Liver (tissue), 3 donors: ENCODE data around the gene ACTN4.

ENCODE experiments used
- CTCF ChIP-seq: fragments of 150-350 bp; IDR thresholded peaks from 2 replicates; pipeline ENCODE4 v1.5.1; 2017; ENCODE audit warnings: improper control_type of control experiment, low read depth, low read length; ENCODE audit not compliant: missing input control
- GABPA ChIP-seq, 2 donors: IDR thresholded peaks in 1 of 2; conservative IDR thresholded peaks in 1 of 2; 2 replicates each; pipeline ENCODE4 v1.6.1; 2016; ENCODE audit warnings: antibody characterized with exemption in 2 of 2, mild to moderate bottlenecking in 1 of 2, moderate library complexity in 1 of 2
- HNF4A ChIP-seq, 2 donors: conservative IDR thresholded peaks; 2 replicates each; pipeline ENCODE4 v1.6.1; 2016; ENCODE audit warnings: antibody characterized with exemption in 2 of 2, mild to moderate bottlenecking in 2 of 2
- JUND ChIP-seq, 2 donors: IDR thresholded peaks; 2 replicates each; pipeline ENCODE4 v1.6.1; 2016; ENCODE audit warnings: antibody characterized with exemption in 2 of 2
- MAX ChIP-seq: IDR thresholded peaks from 2 replicates; pipeline ENCODE4 v1.6.1; 2016; ENCODE audit warnings: antibody characterized with exemption
- NR2F2 ChIP-seq: IDR thresholded peaks from 2 replicates; pipeline ENCODE4 v1.6.1; 2016; ENCODE audit warnings: antibody characterized with exemption
- SP1 ChIP-seq: IDR thresholded peaks from 2 replicates; pipeline ENCODE4 v1.6.1; 2018; ENCODE audit warnings: antibody characterized with exemption, mild to moderate bottlenecking
- YY1 ChIP-seq: IDR thresholded peaks from 2 replicates; pipeline ENCODE4 v1.6.1; 2016; ENCODE audit warnings: antibody characterized with exemption, mild to moderate bottlenecking
- TF ChIP-seq, protein P1 (sequence below): IDR thresholded peaks from 2 replicates; pipeline ENCODE4 v1.6.1; 2016; ENCODE audit warnings: antibody characterized with exemption
- TF ChIP-seq, protein P2 (sequence below): IDR thresholded peaks from 2 replicates; pipeline ENCODE4 v1.6.1; 2016; ENCODE audit warnings: antibody characterized with exemption, mild to moderate bottlenecking
- donor health status: healthy.
- donor health status: healthy.

- TF ChIP-seq, protein P1, sequence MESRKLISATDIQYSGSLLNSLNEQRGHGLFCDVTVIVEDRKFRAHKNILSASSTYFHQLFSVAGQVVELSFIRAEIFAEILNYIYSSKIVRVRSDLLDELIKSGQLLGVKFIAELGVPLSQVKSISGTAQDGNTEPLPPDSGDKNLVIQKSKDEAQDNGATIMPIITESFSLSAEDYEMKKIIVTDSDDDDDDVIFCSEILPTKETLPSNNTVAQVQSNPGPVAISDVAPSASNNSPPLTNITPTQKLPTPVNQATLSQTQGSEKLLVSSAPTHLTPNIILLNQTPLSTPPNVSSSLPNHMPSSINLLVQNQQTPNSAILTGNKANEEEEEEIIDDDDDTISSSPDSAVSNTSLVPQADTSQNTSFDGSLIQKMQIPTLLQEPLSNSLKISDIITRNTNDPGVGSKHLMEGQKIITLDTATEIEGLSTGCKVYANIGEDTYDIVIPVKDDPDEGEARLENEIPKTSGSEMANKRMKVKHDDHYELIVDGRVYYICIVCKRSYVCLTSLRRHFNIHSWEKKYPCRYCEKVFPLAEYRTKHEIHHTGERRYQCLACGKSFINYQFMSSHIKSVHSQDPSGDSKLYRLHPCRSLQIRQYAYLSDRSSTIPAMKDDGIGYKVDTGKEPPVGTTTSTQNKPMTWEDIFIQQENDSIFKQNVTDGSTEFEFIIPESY, result no peak
- no peak for TF ChIP-seq CTCF
- TF ChIP-seq YY1, result no peak
- TF ChIP-seq, protein P2, sequence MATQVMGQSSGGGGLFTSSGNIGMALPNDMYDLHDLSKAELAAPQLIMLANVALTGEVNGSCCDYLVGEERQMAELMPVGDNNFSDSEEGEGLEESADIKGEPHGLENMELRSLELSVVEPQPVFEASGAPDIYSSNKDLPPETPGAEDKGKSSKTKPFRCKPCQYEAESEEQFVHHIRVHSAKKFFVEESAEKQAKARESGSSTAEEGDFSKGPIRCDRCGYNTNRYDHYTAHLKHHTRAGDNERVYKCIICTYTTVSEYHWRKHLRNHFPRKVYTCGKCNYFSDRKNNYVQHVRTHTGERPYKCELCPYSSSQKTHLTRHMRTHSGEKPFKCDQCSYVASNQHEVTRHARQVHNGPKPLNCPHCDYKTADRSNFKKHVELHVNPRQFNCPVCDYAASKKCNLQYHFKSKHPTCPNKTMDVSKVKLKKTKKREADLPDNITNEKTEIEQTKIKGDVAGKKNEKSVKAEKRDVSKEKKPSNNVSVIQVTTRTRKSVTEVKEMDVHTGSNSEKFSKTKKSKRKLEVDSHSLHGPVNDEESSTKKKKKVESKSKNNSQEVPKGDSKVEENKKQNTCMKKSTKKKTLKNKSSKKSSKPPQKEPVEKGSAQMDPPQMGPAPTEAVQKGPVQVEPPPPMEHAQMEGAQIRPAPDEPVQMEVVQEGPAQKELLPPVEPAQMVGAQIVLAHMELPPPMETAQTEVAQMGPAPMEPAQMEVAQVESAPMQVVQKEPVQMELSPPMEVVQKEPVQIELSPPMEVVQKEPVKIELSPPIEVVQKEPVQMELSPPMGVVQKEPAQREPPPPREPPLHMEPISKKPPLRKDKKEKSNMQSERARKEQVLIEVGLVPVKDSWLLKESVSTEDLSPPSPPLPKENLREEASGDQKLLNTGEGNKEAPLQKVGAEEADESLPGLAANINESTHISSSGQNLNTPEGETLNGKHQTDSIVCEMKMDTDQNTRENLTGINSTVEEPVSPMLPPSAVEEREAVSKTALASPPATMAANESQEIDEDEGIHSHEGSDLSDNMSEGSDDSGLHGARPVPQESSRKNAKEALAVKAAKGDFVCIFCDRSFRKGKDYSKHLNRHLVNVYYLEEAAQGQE, result no peak
- no peak for TF ChIP-seq NR2F2
- TF ChIP-seq MAX, result no peak
- no peak for TF ChIP-seq HNF4A (conservative IDR thresholded peaks at IDR 0.05)
- no peak for TF ChIP-seq JUND (IDR thresholded peaks at IDR 0.05)
- no peak for TF ChIP-seq GABPA (IDR thresholded peaks at IDR 0.05 in 1 of 2, conservative IDR thresholded peaks at IDR 0.05 in 1 of 2)
- TF ChIP-seq SP1, result no peak
Measured at GRCh38 chr19:38781058-38781457, 133.6 kb downstream of the ACTN4 start.
